ENCODE results near the gene DPH5. TPM values are rescaled to one million over a fixed set of nuclear protein-coding genes. Genes with fewer than 3 reads are reported as not detected.
"Not testable (repeated sequence)": the region's sequence is repeated elsewhere in the genome, so short reads cannot be mapped to it uniquely, and the experiment has no call there.

The DPH5 gene
- total and polyA plus RNA-seq, 2 of the 4 experiments (the other 2 are of a cell fraction) = 32.3 to 42.0 TPM

- Histone ChIP-seq H4K20me1 (ENCODE audit: insufficient read depth, low read length) (no peaks in the 10 kb centered on the region), H3K27ac (ENCODE audit: insufficient read depth, low read length) (no peak overlapping the region), H4K5ac (ENCODE audit: low read depth, low read length) (no peak overlapping the region), H3K9me3 (ENCODE audit: control insufficient read depth, insufficient read depth, low read length) (no peaks in the 10 kb centered on the region), H3K27me3 (ENCODE audit: control insufficient read depth, insufficient read depth, low read length) (no peaks in the 10 kb centered on the region), H3K23ac (ENCODE audit: low read depth, low read length) (no peak overlapping the region), H3K4ac (ENCODE audit: low read depth, low read length) (no peak overlapping the region), H2AFZ (replicated peaks; ENCODE audit: low read length, poor library complexity) (no peak overlapping the region), H4K91ac (ENCODE audit: insufficient read depth, low read depth, low read length) (no peak overlapping the region), H4K8ac (ENCODE audit: low read depth in 2 of 2, low read length in 2 of 2) (no peak overlapping the region), H2BK20ac (ENCODE audit: low read depth, low read length) (no peak overlapping the region), H2AK5ac (ENCODE audit: low read depth, low read length) (no peak overlapping the region), H3K56ac (ENCODE audit: extremely low read depth, insufficient read depth, low read length) (no peak overlapping the region), H2BK5ac (ENCODE audit: low read depth, low read length, poor library complexity, severe bottlenecking) (no peak overlapping the region), H2AK9ac (replicated peaks; ENCODE audit: low read depth, low read length, poor library complexity) (no peak overlapping the region), H3K18ac (ENCODE audit: low read depth, low read length) (no peak overlapping the region), H3K36me3 (ENCODE audit: control insufficient read depth, insufficient read depth, low read length) (no peaks in the 10 kb centered on the region), H3K79me1 (ENCODE audit: low read depth in 1 of 2, low read length in 2 of 2) (peaks cover 9 to 32% of the 10 kb centered on the region in 2 experiments; a peak in 3 of 4 replicates), H3K9ac (ENCODE audit: low read depth, low read length) (no peak overlapping the region), H2BK15ac (ENCODE audit: low read depth, low read length) (no peak overlapping the region), H3K4me3 (ENCODE audit: insufficient read depth, low read depth, low read length) (no peak overlapping the region), H3K14ac (replicated peaks; ENCODE audit: low read depth, low read length) (no peak overlapping the region), H3K4me2 (ENCODE audit: low read depth, low read length) (no peak overlapping the region), H3K4me1 (ENCODE audit: control insufficient read depth, insufficient read depth, low read length) (peaks cover 7% of the 10 kb centered on the region), H3K9me1 (ENCODE audit: insufficient read depth, low read length) (peaks cover 9% of the 10 kb centered on the region), H2BK120ac (ENCODE audit: low read depth, low read length) (no peak overlapping the region)
- ChIA-PET CTCF (no interaction called here), POLR2A (ENCODE audit: unreplicated experiment) (no interaction called here)
- ATAC-seq (ENCODE audit: low read depth) (no peak), DNase-seq (no peak)
- intact Hi-C loops (cut with micrococcal nuclease) = no loop called here
- in situ Hi-C loops (cut with MboI; ENCODE audit: low sequenced_read_pairs) = no loop called here
- TF ChIP-seq POLR2A (IDR thresholded peaks at IDR 0.05; ENCODE audit: low read depth, low read length) (no peak), MAFK (IDR thresholded peaks at IDR 0.05; ENCODE audit: low read depth, low read length) (no peak), RAD21 (IDR thresholded peaks at IDR 0.05; ENCODE audit: low read length) (no peak), RCOR1 (IDR thresholded peaks at IDR 0.05; ENCODE audit: insufficient replicate concordance, low read length) (no peak), NFE2L2 (IDR thresholded peaks at IDR 0.05; ENCODE audit: low read depth, low read length) (no peak), SMC3 (IDR thresholded peaks at IDR 0.05; ENCODE audit: low read depth, low read length) (no peak), USF2 (IDR thresholded peaks at IDR 0.05; ENCODE audit: low read depth, low read length) (no peak), RFX5 (IDR thresholded peaks at IDR 0.05; ENCODE audit: low read depth, low read length) (no peak)
- WGBS, 2 experiments (ENCODE audit: extremely low coverage in 2 of 2, insufficient read length in 1 of 2) = no CpG with 5 or more reads among the region's 2 CpGs
- no TSS peak for BruUV-seq (replicated peaks)
- dilution Hi-C loops (cut with HindIII; ENCODE audit: low sequenced_read_pairs, unreplicated experiment) = no loop called here
Measured at GRCh38 chr1:100953960-100954730, 71.4 kb downstream of the DPH5 start.

- H3K36me3 ChIP-seq (ENCODE audit: control insufficient read depth, insufficient read depth, low read length); H3K4me2 ChIP-seq (ENCODE audit: low read depth, low read length); H2BK20ac ChIP-seq (ENCODE audit: low read depth, low read length); H3K14ac ChIP-seq (replicated peaks; ENCODE audit: low read depth, low read length); H3K27me3 ChIP-seq (ENCODE audit: control insufficient read depth, insufficient read depth, low read length); in situ Hi-C loops (cut with MboI; ENCODE audit: low sequenced_read_pairs); ATAC-seq (ENCODE audit: low read depth); H3K9ac ChIP-seq (ENCODE audit: low read depth, low read length); H3K23ac ChIP-seq (ENCODE audit: low read depth, low read length); H3K56ac ChIP-seq (ENCODE audit: extremely low read depth, insufficient read depth, low read length); H4K91ac ChIP-seq (ENCODE audit: insufficient read depth, low read depth, low read length); H3K4me1 ChIP-seq (ENCODE audit: control insufficient read depth, insufficient read depth, low read length); H2AFZ ChIP-seq (replicated peaks; ENCODE audit: low read length, poor library complexity); BruUV-seq (replicated peaks); H3K9me1 ChIP-seq (ENCODE audit: insufficient read depth, low read length); H3K9me3 ChIP-seq (ENCODE audit: control insufficient read depth, insufficient read depth, low read length); CTCF ChIA-PET; H3K4ac ChIP-seq (ENCODE audit: low read depth, low read length); H2BK5ac ChIP-seq (ENCODE audit: low read depth, low read length, poor library complexity, severe bottlenecking); H2BK15ac ChIP-seq (ENCODE audit: low read depth, low read length); H4K8ac ChIP-seq (ENCODE audit: low read depth in 2 of 2, low read length in 2 of 2); H2AK5ac ChIP-seq (ENCODE audit: low read depth, low read length); POLR2A ChIA-PET (ENCODE audit: unreplicated experiment); DNase-seq; H2BK120ac ChIP-seq (ENCODE audit: low read depth, low read length); H3K18ac ChIP-seq (ENCODE audit: low read depth, low read length); dilution Hi-C loops (cut with HindIII; ENCODE audit: low sequenced_read_pairs, unreplicated experiment); H3K4me3 ChIP-seq (ENCODE audit: insufficient read depth, low read depth, low read length); H2AK9ac ChIP-seq (replicated peaks; ENCODE audit: low read depth, low read length, poor library complexity); H4K5ac ChIP-seq (ENCODE audit: low read depth, low read length); H3K27ac ChIP-seq (ENCODE audit: insufficient read depth, low read length); H4K20me1 ChIP-seq (ENCODE audit: insufficient read depth, low read length): not testable (repeated sequence)
- intact Hi-C loops (cut with micrococcal nuclease) = loop anchor here (1.0 kb wide), 1 partner anchor 39 kb away; no protein-coding TSS in a partner anchor
- no CpG with 5 or more reads among the region's 1 CpG for WGBS, 2 experiments (ENCODE audit: extremely low coverage in 2 of 2, insufficient read length in 1 of 2)
- peaks cover 15 to 41% of the 10 kb centered on the region in 2 experiments for H3K79me1 ChIP-seq (ENCODE audit: low read depth in 1 of 2, low read length in 2 of 2)
Measured at GRCh38 chr1:100952970-100953369, 72.6 kb downstream of the DPH5 start.
